Retinal pigment epithelial cell (primary cell): Measurements from ENCODE around the gene GBF1.

Experiments
- DNase-seq: peaks from one replicate; pipeline ENCODE4 v3.0.0-alpha.2; 2010; ENCODE audit warnings: low read depth
- H3K4me3 ChIP-seq: 2 replicates; pipeline ENCODE4 v1.5.1; 2011; ENCODE audit warnings: mild to moderate bottlenecking, low read length, control low read depth, moderate library complexity
- TF ChIP-seq, protein P1 (sequence below): conservative IDR thresholded peaks from 2 replicates; pipeline ENCODE4 v1.5.1; 2011; ENCODE audit warnings: low read depth, low read length, control low read depth, inconsistent platforms

The GBF1 gene

DNA sequence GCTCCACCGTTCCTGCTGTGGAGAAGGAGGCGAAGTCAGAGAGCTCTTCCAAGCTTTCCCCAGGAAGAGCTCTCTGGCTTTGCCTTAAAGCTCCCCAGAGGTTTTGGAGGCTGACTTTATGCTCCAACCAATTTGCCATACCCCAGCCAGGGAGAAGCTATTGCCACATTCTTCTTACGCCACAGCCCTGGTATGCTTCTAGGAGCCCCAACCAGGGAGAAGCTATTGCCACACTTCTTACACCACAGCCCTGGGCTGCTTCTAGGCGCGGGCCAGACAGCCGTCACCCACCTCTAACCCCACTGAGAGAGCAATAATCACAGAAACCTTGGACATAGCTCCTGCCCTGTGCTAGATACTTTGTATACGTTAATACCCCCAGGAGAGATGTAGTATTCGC is 18.3 kb upstream of the GBF1 start:
- no peak overlapping the region for H3K4me3 ChIP-seq
- TF ChIP-seq, protein P1, sequence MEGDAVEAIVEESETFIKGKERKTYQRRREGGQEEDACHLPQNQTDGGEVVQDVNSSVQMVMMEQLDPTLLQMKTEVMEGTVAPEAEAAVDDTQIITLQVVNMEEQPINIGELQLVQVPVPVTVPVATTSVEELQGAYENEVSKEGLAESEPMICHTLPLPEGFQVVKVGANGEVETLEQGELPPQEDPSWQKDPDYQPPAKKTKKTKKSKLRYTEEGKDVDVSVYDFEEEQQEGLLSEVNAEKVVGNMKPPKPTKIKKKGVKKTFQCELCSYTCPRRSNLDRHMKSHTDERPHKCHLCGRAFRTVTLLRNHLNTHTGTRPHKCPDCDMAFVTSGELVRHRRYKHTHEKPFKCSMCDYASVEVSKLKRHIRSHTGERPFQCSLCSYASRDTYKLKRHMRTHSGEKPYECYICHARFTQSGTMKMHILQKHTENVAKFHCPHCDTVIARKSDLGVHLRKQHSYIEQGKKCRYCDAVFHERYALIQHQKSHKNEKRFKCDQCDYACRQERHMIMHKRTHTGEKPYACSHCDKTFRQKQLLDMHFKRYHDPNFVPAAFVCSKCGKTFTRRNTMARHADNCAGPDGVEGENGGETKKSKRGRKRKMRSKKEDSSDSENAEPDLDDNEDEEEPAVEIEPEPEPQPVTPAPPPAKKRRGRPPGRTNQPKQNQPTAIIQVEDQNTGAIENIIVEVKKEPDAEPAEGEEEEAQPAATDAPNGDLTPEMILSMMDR = no peak
- no peak for DNase-seq

DNA sequence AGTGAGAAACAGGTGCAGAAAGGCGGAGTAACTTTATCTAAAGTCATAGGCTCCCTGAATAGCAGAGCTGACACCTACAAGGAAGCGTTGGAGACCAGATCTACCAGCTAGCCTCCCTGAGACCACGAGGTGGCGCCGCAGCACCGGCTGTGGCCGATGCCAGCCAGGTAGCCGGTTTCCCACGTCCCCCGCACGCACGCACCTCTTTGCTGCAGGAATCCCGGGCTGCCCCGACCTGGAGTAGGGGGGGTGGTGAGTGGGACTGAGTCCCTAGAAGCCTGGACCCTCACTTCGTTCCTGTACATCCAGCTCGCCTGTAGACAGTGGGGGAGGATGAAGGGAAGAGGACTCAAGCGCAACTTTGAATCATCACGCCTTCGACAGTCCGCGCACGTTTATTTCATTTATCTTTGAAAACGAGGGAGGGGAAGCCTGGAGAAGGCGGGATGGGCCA is 15.5 kb upstream of the GBF1 start:
- H3K4me3 ChIP-seq = peak overlapping the region; percentile 51
- no peak for DNase-seq
- TF ChIP-seq, protein P1 = peak; percentile 98

- TF ChIP-seq, protein P1 = no peak
- H3K4me3 ChIP-seq = peak overlapping the region; percentile 51
- DNase-seq = no peak
Measured at GRCh38 chr10:102230264-102230860, 15.0 kb upstream of the GBF1 start.

- peak overlapping the region; percentile 51 for H3K4me3 ChIP-seq
- DNase-seq = no peak
- TF ChIP-seq, protein P1 = peak; percentile 50
Measured at GRCh38 chr10:102230861-102231356, 14.4 kb upstream of the GBF1 start.

DNA sequence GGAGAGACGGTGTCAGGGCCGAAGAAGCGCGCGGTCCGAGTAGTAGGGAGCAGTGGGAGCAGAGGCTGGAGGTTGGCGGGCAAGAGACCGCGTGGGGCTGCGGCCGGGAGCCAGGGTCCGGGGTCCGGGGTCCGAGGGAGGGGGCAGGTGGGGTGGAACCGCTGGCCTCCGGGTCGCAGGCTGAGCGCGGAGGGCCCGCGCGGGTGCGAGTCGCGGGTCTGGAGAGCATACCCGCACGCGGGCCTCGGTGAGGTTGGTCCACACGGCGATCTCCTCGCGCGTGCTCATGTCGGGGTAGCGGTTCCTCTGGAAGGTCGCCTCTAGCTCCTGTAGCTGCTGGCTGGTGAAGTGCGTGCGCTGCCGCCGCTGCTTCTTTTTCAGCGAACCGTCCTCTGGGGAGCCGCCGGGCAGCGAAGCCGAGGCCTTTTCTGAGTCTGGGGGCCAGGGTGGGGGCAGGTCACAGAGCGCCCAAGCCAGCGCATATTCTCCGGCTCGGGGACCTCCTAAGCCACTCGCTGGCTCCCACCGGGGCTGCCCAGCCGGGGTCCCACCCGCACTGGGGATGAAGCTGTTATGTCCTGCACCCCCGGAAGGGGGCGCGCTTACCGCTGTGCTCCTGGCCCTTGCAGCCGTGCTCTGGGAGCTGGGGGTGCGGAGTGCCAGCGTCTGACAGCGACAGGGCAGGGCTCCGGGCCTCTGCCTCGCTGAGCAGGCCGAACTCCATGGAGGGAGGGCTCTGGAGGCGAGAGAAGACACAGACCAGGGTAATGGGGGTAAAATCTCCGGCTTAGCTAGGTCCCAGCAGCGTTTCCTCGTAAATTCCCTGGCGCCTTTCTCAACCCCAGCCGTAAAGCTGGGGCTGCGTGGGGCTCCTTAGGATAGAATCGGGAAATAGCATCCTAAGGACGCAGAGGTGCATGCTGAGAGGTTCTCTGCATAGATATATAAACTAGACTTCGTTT is 13.7 kb upstream of the GBF1 start:
- peak overlapping the region; percentile 51 for H3K4me3 ChIP-seq
- no peak for DNase-seq
- TF ChIP-seq, protein P1 = peak; percentile 86

GRCh38 chr10:102233997-102234396 is 11.3 kb upstream of the GBF1 start:
- no peak for DNase-seq
- no peak overlapping the region for H3K4me3 ChIP-seq
- TF ChIP-seq, protein P1 = no peak
